Measurements from ENCODE around the gene FAM163B.

FAM163B gene

GRCh38 chr9:133579601-133580418, 29.4 kb downstream of the FAM163B start:
- DNase-seq: no peak

GRCh38 chr9:133578524-133579441, 30.4 kb downstream of the FAM163B start:
- no peak for DNase-seq

- no peak for DNase-seq
These were observed 31.5 kb downstream of the FAM163B start for GRCh38 chr9:133577737-133578112.

GRCh38 chr9:133576875-133577736, 32.1 kb downstream of the FAM163B start:
- DNase-seq: no peak

- no peak for DNase-seq
These were observed 32.9 kb downstream of the FAM163B start for GRCh38 chr9:133576031-133576874.

- DNase-seq: no peak
These were observed 33.8 kb downstream of the FAM163B start for GRCh38 chr9:133575186-133576030.

GRCh38 chr9:133574771-133575170, 34.4 kb downstream of the FAM163B start:
- no peak for DNase-seq

GRCh38 chr9:133573791-133574515, 35.2 kb downstream of the FAM163B start:
- no peak for DNase-seq

GRCh38 chr9:133572821-133573361, 36.3 kb downstream of the FAM163B start:
- DNase-seq: no peak

- DNase-seq: no peak
These were observed 37.1 kb downstream of the FAM163B start for GRCh38 chr9:133571896-133572595.

- no peak for DNase-seq
These were observed 37.7 kb downstream of the FAM163B start for GRCh38 chr9:133571391-133571890.

GRCh38 chr9:133570691-133571080, 38.5 kb downstream of the FAM163B start:
- no peak for DNase-seq

- no peak for DNase-seq
These were observed 39.1 kb downstream of the FAM163B start for GRCh38 chr9:133569891-133570690.

GRCh38 chr9:133569121-133569785, 39.9 kb downstream of the FAM163B start:
- no peak for DNase-seq

- DNase-seq: no peak
These were observed 41.0 kb downstream of the FAM163B start for GRCh38 chr9:133568186-133568585.

GRCh38 chr9:133566817-133567216, 42.4 kb downstream of the FAM163B start:
- no peak for DNase-seq

GRCh38 chr9:133566382-133566781, 42.8 kb downstream of the FAM163B start:
- DNase-seq: no peak

Measured in CD4-positive, alpha-beta T cell treated with Interferon alpha-2 for 1 hour (primary cell).